HepG2 (cell line): ENCODE results near the gene LYRM1. TPM values are rescaled to one million over a fixed set of nuclear protein-coding genes. Genes with fewer than 3 reads are reported as not detected.
A peak's percentile ranks its signal among the peaks of the same experiment; 100 is the strongest.

Source experiments
- ARNT ChIP-seq: fragments of 450-650 bp; IDR thresholded peaks from 2 replicates; pipeline ENCODE4 v1.6.1; 2017
- BATF2 ChIP-seq: sonication (generic); formaldehyde crosslinking; IDR thresholded peaks from 2 replicates; pipeline ENCODE4 v1.8.0; 2022; ENCODE audit warnings: mild to moderate bottlenecking, missing genetic modification reagents, moderate library complexity
- HNRNPH1 ChIP-seq: fragments of 200-400 bp; formaldehyde crosslinking; optimal IDR thresholded peaks from 2 replicates; pipeline ENCODE3; 2017; ENCODE audit warnings: mild to moderate bottlenecking, low read depth, low read length
- IRX3 ChIP-seq: sonication (generic); formaldehyde crosslinking; IDR thresholded peaks from 2 replicates; pipeline ENCODE4 v1.8.1; 2023; ENCODE audit warnings: mild to moderate bottlenecking, low read depth, missing genetic modification reagents, borderline replicate concordance
- ISX ChIP-seq: sonication (generic); formaldehyde crosslinking; conservative IDR thresholded peaks from 2 replicates; pipeline ENCODE4 v1.5.0; 2020; ENCODE audit warnings: missing genetic modification reagents
- JUN ChIP-seq: sonication (generic); formaldehyde crosslinking; IDR thresholded peaks from 2 replicates; pipeline ENCODE4 v1.4.0; 2020; ENCODE audit warnings: mild to moderate bottlenecking, missing genetic modification reagents
- KDM2A ChIP-seq: sonication (generic); formaldehyde crosslinking; IDR thresholded peaks from 2 replicates; pipeline ENCODE4 v1.4.0; 2020; ENCODE audit warnings: low read depth, missing genetic modification reagents, borderline replicate concordance
- MTERF4 ChIP-seq: sonication (generic); formaldehyde crosslinking; IDR thresholded peaks from 2 replicates; pipeline ENCODE4 v1.8.0; 2023; ENCODE audit warnings: mild to moderate bottlenecking, missing genetic modification reagents
- NCOA2 ChIP-seq: sonication (generic); formaldehyde crosslinking; IDR thresholded peaks from 2 replicates; pipeline ENCODE4 v1.8.0; 2022; ENCODE audit warnings: inconsistent platforms
- PAWR ChIP-seq: sonication (generic); formaldehyde crosslinking; IDR thresholded peaks from 2 replicates; pipeline ENCODE4 v1.4.0; 2020; ENCODE audit warnings: missing genetic modification reagents, mild to moderate bottlenecking, borderline replicate concordance
- ZBTB10 ChIP-seq: sonication (generic); formaldehyde crosslinking; IDR thresholded peaks from 2 replicates; pipeline ENCODE4 v1.4.0; 2020; ENCODE audit warnings: missing genetic modification reagents, borderline replicate concordance
- ZBTB33 ChIP-seq: sonication (generic); formaldehyde crosslinking; IDR thresholded peaks from 2 replicates; pipeline ENCODE4 v1.4.0; 2020; ENCODE audit warnings: missing genetic modification reagents
- ZFP36L1 ChIP-seq: sonication (generic); formaldehyde crosslinking; IDR thresholded peaks from 2 replicates; pipeline ENCODE4 v1.8.0; 2022; ENCODE audit warnings: mild to moderate bottlenecking, missing genetic modification reagents, moderate library complexity
- ZGPAT ChIP-seq: IDR thresholded peaks from 2 replicates; pipeline ENCODE4 v1.6.1; 2016; ENCODE audit warnings: mild to moderate bottlenecking
- polyA plus RNA-seq, 8 experiments: library from polyadenylated mRNA; depleted of rRNA in 3 of 8; stranded (reverse) in 7 of 8; unstranded in 1 of 8; fragments of >200 nt; fragmentation: Illumina TruSeq in 4 of 8; extraction: Trizol in 4 of 8; gene quantifications; 2 replicates each; pipeline versions ENCODE4 v1.2.1 to v1.2.3, GENCODE V29; 2011 to 2016; ENCODE audit warnings: low read depth in 4 of 8, missing spikeins in 1 of 8, mixed read lengths in 1 of 8; ENCODE audit not compliant: insufficient read depth in 1 of 8
- total RNA-seq, 5 experiments: library from RNA; depleted of rRNA; stranded (reverse); fragments of >200 nt; fragmentation: Illumina TruSeq; extraction: Trizol; gene quantifications; 2 replicates each; pipeline ENCODE4 v1.2.3, GENCODE V29; 2016; ENCODE audit warnings: low read depth in 1 of 5
- TF ChIP-seq, protein P1 (sequence below): sonication (generic); formaldehyde crosslinking; IDR thresholded peaks from 2 replicates; pipeline ENCODE4 v1.5.1; 2020; ENCODE audit warnings: missing genetic modification reagents, mild to moderate bottlenecking, borderline replicate concordance
- TF ChIP-seq, protein P2 (sequence below): sonication (generic); formaldehyde crosslinking; IDR thresholded peaks from 2 replicates; pipeline ENCODE4 v1.5.0; 2020; ENCODE audit warnings: mild to moderate bottlenecking, missing genetic modification reagents

LYRM1 gene
- total and polyA plus RNA-seq, 2 of the 13 experiments (the other 11 are each of a cell fraction or from before 2014, with no cell fraction given), result 59.2 to 82.6 TPM

DNA sequence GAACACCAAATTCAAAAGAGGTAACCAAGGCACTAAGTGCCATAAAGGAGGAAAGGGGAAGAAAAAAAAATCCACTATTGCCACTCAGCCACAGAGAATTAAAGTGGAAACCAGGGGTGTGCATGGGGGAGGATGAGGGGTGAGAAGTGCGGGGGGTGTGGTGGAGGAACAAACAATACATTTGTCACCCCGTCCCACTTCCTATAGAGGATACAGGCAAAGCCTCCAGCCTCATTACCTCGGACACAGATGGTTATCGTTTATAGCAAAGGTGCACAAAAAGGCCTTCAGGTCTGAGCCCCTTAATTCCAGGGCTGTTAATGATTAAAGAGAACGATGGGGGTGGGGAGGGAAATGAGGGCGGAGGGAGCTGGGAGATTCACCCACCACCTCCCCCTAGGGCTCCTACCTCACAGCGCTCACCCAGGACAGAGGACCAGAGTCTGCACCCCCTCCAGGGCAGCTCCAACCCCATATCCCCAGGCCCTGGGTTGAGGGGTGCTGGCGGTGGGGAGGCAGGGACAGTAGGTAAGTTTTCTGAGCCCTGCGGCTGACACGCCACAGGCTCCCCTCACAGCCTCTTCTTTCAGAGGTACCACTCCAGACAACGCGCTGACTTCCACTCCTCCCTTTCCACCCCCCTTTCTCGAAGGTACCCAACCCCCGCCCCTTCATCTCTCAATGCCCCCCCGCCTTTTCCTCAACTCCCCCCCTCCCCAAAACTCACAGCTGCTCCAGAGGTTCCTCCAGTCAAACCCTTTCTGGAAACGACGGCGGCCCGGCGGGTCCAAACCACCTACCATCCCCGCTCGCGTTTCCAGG lies 883 bp upstream of the LYRM1 start (continued):
- no peak for TF ChIP-seq MTERF4 (CRISPR knock-in tag)
- TF ChIP-seq ZBTB10, result peak; percentile 56; the same call in 1 of the 2 replicates
- TF ChIP-seq ZGPAT (CRISPR knock-in tag), result peak; percentile 7; the same call in 1 of the 2 replicates
- no peak for TF ChIP-seq BATF2
- peak; percentile 48; the same call in 1 of the 2 replicates for TF ChIP-seq KDM2A
- TF ChIP-seq IRX3 (CRISPR knock-in tag), result no peak; the same call in 1 of the 2 replicates
- TF ChIP-seq, protein P1, sequence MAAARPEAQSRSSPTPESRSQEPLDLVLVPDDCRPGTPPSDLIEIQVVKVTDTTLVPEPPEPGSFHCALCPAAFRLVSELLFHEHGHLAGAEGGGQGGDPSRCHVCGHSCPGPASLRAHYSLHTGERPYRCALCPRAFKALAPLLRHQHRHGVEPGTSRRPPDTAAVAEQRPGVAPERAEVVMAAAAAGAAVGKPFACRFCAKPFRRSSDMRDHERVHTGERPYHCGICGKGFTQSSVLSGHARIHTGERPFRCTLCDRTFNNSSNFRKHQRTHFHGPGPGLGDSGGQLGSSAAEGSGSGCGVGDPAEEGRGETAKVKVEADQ (CRISPR knock-in tag), result no peak
- TF ChIP-seq, protein P2, sequence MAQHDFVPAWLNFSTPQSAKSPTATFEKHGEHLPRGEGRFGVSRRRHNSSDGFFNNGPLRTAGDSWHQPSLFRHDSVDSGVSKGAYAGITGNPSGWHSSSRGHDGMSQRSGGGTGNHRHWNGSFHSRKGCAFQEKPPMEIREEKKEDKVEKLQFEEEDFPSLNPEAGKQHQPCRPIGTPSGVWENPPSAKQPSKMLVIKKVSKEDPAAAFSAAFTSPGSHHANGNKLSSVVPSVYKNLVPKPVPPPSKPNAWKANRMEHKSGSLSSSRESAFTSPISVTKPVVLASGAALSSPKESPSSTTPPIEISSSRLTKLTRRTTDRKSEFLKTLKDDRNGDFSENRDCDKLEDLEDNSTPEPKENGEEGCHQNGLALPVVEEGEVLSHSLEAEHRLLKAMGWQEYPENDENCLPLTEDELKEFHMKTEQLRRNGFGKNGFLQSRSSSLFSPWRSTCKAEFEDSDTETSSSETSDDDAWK (CRISPR knock-in tag), result no peak
- TF ChIP-seq JUN, result 0 out of 2 replicates have a peak, but pooled peaks have one; percentile 22
- TF ChIP-seq HNRNPH1, result no peak
- TF ChIP-seq ZFP36L1 (CRISPR knock-in tag), result 0 out of 2 replicates have a peak, but pooled peaks have one; percentile 57
- no peak for TF ChIP-seq ARNT
- TF ChIP-seq ZBTB33, result no peak
- no peak for TF ChIP-seq ISX
- TF ChIP-seq NCOA2 (CRISPR knock-in tag), result 0 out of 2 replicates have a peak, but pooled peaks have one; percentile 49
- TF ChIP-seq PAWR (CRISPR knock-in tag), result 0 out of 2 replicates have a peak, but pooled peaks have one; percentile 84
- TF ChIP-seq, all 625 proteins: peak for 219
